SU-DHL-6 (cell line): Measurements from ENCODE around the gene AGFG2.
A peak's percentile ranks its signal among the peaks of the same experiment; 100 is the strongest.

Experiments
- H2AFZ ChIP-seq: fragments of 200-600 bp; sonication (generic); 2 replicates; pipeline ENCODE4 v1.6.1; 2014; ENCODE audit warnings: low read depth, mild to moderate bottlenecking, moderate library complexity, mixed read lengths, antibody characterized with exemption, low read length; ENCODE audit not compliant: severe bottlenecking
- H3F3A ChIP-seq: fragments of 200-600 bp; shearing (Covaris generic); 2 replicates; pipeline ENCODE4 v1.6.0; 2016; ENCODE audit warnings: antibody characterized with exemption, mild to moderate bottlenecking; ENCODE audit not compliant: insufficient read depth
- H3K27ac ChIP-seq: fragments of 200-600 bp; sonication (generic); 2 replicates; pipeline ENCODE4 v1.5.1; 2016; ENCODE audit warnings: low read depth, mild to moderate bottlenecking, low read length, moderate library complexity, mixed read lengths
- H3K27me3 ChIP-seq: fragments of 200-600 bp; sonication (generic), shearing (Covaris generic); 2 replicates; pipeline ENCODE4 v1.6.0; 2014; ENCODE audit warnings: mild to moderate bottlenecking, low read length
- H3K36me3 ChIP-seq: fragments of 200-600 bp; sonication (generic); 2 replicates; pipeline ENCODE4 v1.6.1; 2014; ENCODE audit warnings: mild to moderate bottlenecking, low read length, mixed read lengths
- H3K4me2 ChIP-seq: fragments of 300-600, 200-600 bp; shearing (Covaris generic), sonication (generic); 2 replicates; pipeline ENCODE4 v1.6.0; 2014; ENCODE audit warnings: low read length, low read depth, mild to moderate bottlenecking; ENCODE audit not compliant: poor library complexity, severe bottlenecking
- H3K4me3 ChIP-seq: fragments of 200-600 bp; sonication (generic); 2 replicates; pipeline ENCODE4 v1.5.1; 2014; ENCODE audit warnings: antibody characterized with exemption, low read length, mild to moderate bottlenecking, mixed read lengths; ENCODE audit not compliant: insufficient read depth, poor library complexity, severe bottlenecking
- H3K79me2 ChIP-seq: fragments of 200-600 bp; sonication (generic); 2 replicates; pipeline ENCODE4 v1.6.1; 2014; ENCODE audit warnings: mild to moderate bottlenecking, low read length, moderate library complexity; ENCODE audit not compliant: insufficient read depth
- H3K9ac ChIP-seq: fragments of 200-600 bp; sonication (generic); 2 replicates; pipeline ENCODE4 v1.7.0; 2014; ENCODE audit warnings: mild to moderate bottlenecking, low read length
- H3K9me2 ChIP-seq: fragments of 200-600 bp; sonication (generic); replicated peaks from 2 replicates; pipeline ENCODE4 v1.6.1; 2014; ENCODE audit warnings: low read length; ENCODE audit not compliant: insufficient read depth
- H3K9me3 ChIP-seq: fragments of 200-600 bp; sonication (generic); 2 replicates; pipeline ENCODE4 v1.6.1; 2014; ENCODE audit warnings: low read length, mixed read lengths; ENCODE audit not compliant: insufficient read depth
- H4K20me1 ChIP-seq: fragments of 200-600 bp; sonication (generic); 2 replicates; pipeline ENCODE4 v1.6.1; 2014; ENCODE audit warnings: low read depth, mild to moderate bottlenecking, antibody characterized with exemption, low read length, moderate library complexity, mixed read lengths
- CTCF ChIP-seq: fragments of 200-600 bp; sonication (generic); IDR thresholded peaks from one replicate; pipeline ENCODE4 v1.5.1; 2017; ENCODE audit warnings: antibody characterized with exemption, mild to moderate bottlenecking, low read length, moderate library complexity; ENCODE audit not compliant: insufficient read depth, poor library complexity, severe bottlenecking
- EZH2phosphoT487 ChIP-seq: fragments of 200-600 bp; sonication (generic), shearing (Covaris generic); conservative IDR thresholded peaks from 2 replicates; pipeline ENCODE4 v1.6.1; 2018; ENCODE audit warnings: mild to moderate bottlenecking, antibody characterized with exemption, low read length, moderate library complexity, mixed read lengths

The AGFG2 gene

GRCh38 chr7:100584054-100584682, 45.2 kb downstream of the AGFG2 start:
- Histone ChIP-seq H3K27ac (peak overlapping the region; percentile 80), H3K27me3 (no peaks in the 10 kb centered on the region), H3K9ac (peak overlapping the region; percentile 81), H3K9me2 (no peaks in the 10 kb centered on the region), H2AFZ (peak overlapping the region; percentile 29), H3K9me3 (no peaks in the 10 kb centered on the region), H3K4me3 (peak overlapping the region; percentile 76), H3K79me2 (peaks cover 19% of the 10 kb centered on the region), H3K36me3 (no peaks in the 10 kb centered on the region), H3K4me2 (peak overlapping the region; percentile 76), H3F3A (peaks cover 9% of the 10 kb centered on the region; the same call in 1 of the 2 replicates), H4K20me1 (no peaks in the 10 kb centered on the region)
- no peak for TF ChIP-seq CTCF
- no peak for TF ChIP-seq EZH2phosphoT487

DNA sequence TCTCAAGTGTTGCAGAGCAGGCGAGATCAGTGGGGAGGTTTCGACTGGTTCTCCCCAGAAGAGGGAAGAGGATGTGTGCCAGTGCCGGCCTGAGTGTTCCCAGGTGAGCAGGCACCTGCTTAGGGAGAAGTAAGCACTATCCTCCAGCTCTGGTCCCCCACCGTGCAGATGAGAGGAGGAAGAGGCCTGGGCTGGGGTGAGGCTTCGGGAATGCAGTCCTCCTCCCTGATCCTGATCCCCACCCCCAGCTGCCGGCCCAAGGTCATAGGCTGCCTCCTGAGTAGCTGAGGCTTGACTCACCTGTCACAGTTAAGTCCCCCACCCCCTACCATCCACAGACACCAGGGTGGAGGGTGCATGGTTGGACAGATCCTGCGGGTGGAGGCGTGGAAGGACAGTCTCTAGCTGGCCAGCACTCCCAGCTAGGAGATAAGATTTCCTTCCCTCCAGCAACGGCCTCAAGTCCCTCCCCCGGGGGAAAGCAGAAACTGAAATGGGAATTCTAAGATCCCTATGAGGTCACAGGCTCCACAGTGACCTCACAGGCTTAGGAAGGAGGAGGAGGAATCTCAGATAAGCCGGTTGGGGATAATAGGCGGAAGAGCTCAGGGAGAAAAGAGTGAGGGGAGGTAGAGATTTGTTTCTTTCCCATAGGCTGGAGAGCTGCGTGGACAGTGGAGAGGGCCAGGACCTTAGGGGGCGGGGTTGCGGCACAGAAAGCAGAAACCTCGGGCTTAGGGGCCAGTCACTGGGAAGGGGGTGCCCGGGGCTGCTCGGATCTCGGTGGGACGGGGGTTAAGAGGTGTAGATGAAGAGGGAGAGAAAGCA, 45.9 kb downstream of the AGFG2 start:
- Histone ChIP-seq H3K9me3 (no peaks in the 10 kb centered on the region), H3K9me2 (no peaks in the 10 kb centered on the region), H3K27me3 (no peaks in the 10 kb centered on the region), H3K79me2 (peaks cover 19% of the 10 kb centered on the region), H3K36me3 (no peaks in the 10 kb centered on the region), H3K9ac (peak overlapping the region; percentile 81), H3F3A (peaks cover 9% of the 10 kb centered on the region; the same call in 1 of the 2 replicates), H2AFZ (no peak overlapping the region), H4K20me1 (no peaks in the 10 kb centered on the region), H3K4me3 (peak overlapping the region; percentile 76), H3K27ac (peak overlapping the region; percentile 80), H3K4me2 (peak overlapping the region; percentile 76)
- TF ChIP-seq CTCF (no peak), EZH2phosphoT487 (no peak)

GRCh38 chr7:100585511-100586265, 46.7 kb downstream of the AGFG2 start, which contains the start of gene LRCH4:
LRCH4 (minus strand) TSS chr7:100586129; CDS start chr7:100586100, 29 bp downstream.
- H3K9me2 ChIP-seq = no peaks in the 10 kb centered on the region
- H4K20me1 ChIP-seq = no peaks in the 10 kb centered on the region

More at GRCh38 chr7:100585511-100586265, 46.7 kb downstream of the AGFG2 start, which contains the start of gene LRCH4:
- TF ChIP-seq CTCF = no peak
- TF ChIP-seq EZH2phosphoT487 = no peak
- Histone ChIP-seq H3K79me2 (peaks cover 19% of the 10 kb centered on the region), H3K9ac (peak within 1 kb of the TSS; percentile 81), H3F3A (peaks cover 9% of the 10 kb centered on the region; the same call in 1 of the 2 replicates), H3K27me3 (no peaks in the 10 kb centered on the region), H2AFZ (peak within 1 kb of the TSS; percentile 90), H3K4me2 (peak within 1 kb of the TSS; percentile 77), H3K4me3 (peak within 1 kb of the TSS; percentile 78), H3K27ac (peak within 1 kb of the TSS; percentile 80), H3K9me3 (no peaks in the 10 kb centered on the region), H3K36me3 (no peaks in the 10 kb centered on the region)
